PFSK-1 (cell line): Measurements from ENCODE around the gene DYRK1A.

ENCODE experiments used
- FOXP2 ChIP-seq: optimal IDR thresholded peaks from 2 replicates; pipeline ENCODE3; 2011; ENCODE audit warnings: borderline replicate concordance, control low read depth, inconsistent platforms; ENCODE audit not compliant: insufficient read depth; ENCODE audit errors: extremely low read length, extremely low read depth
- POLR2AphosphoS5 ChIP-seq: IDR thresholded peaks from 2 replicates; pipeline ENCODE4 v1.6.1; 2012; ENCODE audit warnings: low read depth, mild to moderate bottlenecking, control low read depth, low read length, moderate library complexity
- REST ChIP-seq, 2 experiments: IDR thresholded peaks; 2 replicates each; pipeline versions ENCODE4 v1.6.1 to v1.8.0; 2011 to 2012; ENCODE audit warnings: low read depth in 2 of 2, low read length in 2 of 2, control low read depth in 1 of 2, inconsistent platforms in 1 of 2, mild to moderate bottlenecking in 1 of 2, moderate library complexity in 1 of 2; ENCODE audit not compliant: insufficient read depth in 1 of 2
- SIN3A ChIP-seq: IDR thresholded peaks from 2 replicates; pipeline ENCODE4 v1.6.1; 2012; ENCODE audit warnings: mild to moderate bottlenecking, low read length, moderate library complexity, borderline replicate concordance; ENCODE audit not compliant: insufficient read depth
- TAF1 ChIP-seq: IDR thresholded peaks from 2 replicates; pipeline ENCODE4 v1.6.1; 2012; ENCODE audit warnings: low read length, control low read depth, borderline replicate concordance; ENCODE audit not compliant: insufficient read depth

- TF ChIP-seq POLR2AphosphoS5 (no peak), FOXP2 (no peak), REST (IDR thresholded peaks at IDR 0.05; ENCODE audit: insufficient read depth in 1 of 2, low read depth in 2 of 2, low read length in 2 of 2) (no peak), TAF1 (no peak), SIN3A (no peak)
These were observed 169.1 kb downstream of the DYRK1A start for GRCh38 chr21:37535672-37536071.
